GM10248 (cell line): Measurements from ENCODE around the gene CCL19.

ENCODE experiments used
- CTCF ChIA-PET: fragments of 300-600 bp; sonication (Branson Sonifier 250); formaldehyde crosslinking; extraction: SDS; loops from one replicate; lab custom pipeline; 2021; ENCODE audit warnings: antibody characterized with exemption; lab: Yijun Ruan, JAX
- POLR2A ChIA-PET: fragments of 350-650 bp; sonication (Branson Sonifier 250); formaldehyde crosslinking; extraction: SDS; loops from one replicate; lab custom pipeline; 2020; ENCODE audit warnings: antibody characterized with exemption; lab: Yijun Ruan, JAX
- DNase-seq: peaks from one replicate; pipeline ENCODE4 v3.0.0; 2012; ENCODE audit errors: extremely low spot score
- TF ChIP-seq, protein P1 (sequence below): IDR thresholded peaks from 2 replicates; pipeline ENCODE4 v1.5.1; 2012; ENCODE audit warnings: mild to moderate bottlenecking, low read depth; ENCODE audit errors: extremely low read depth, missing control alignments, control extremely low read depth

CCL19 gene

GRCh38 chr9:34693560-34693959 is 2.5 kb upstream of the CCL19 start:
- POLR2A ChIA-PET, result no interaction called here
- no peak for DNase-seq
- CTCF ChIA-PET, result interaction anchor here (4.7 kb wide), 1 partner anchor 9 kb away, joined by 30 read pairs; no protein-coding TSS in a partner anchor
- TF ChIP-seq, protein P1, sequence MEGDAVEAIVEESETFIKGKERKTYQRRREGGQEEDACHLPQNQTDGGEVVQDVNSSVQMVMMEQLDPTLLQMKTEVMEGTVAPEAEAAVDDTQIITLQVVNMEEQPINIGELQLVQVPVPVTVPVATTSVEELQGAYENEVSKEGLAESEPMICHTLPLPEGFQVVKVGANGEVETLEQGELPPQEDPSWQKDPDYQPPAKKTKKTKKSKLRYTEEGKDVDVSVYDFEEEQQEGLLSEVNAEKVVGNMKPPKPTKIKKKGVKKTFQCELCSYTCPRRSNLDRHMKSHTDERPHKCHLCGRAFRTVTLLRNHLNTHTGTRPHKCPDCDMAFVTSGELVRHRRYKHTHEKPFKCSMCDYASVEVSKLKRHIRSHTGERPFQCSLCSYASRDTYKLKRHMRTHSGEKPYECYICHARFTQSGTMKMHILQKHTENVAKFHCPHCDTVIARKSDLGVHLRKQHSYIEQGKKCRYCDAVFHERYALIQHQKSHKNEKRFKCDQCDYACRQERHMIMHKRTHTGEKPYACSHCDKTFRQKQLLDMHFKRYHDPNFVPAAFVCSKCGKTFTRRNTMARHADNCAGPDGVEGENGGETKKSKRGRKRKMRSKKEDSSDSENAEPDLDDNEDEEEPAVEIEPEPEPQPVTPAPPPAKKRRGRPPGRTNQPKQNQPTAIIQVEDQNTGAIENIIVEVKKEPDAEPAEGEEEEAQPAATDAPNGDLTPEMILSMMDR, result no peak

DNA sequence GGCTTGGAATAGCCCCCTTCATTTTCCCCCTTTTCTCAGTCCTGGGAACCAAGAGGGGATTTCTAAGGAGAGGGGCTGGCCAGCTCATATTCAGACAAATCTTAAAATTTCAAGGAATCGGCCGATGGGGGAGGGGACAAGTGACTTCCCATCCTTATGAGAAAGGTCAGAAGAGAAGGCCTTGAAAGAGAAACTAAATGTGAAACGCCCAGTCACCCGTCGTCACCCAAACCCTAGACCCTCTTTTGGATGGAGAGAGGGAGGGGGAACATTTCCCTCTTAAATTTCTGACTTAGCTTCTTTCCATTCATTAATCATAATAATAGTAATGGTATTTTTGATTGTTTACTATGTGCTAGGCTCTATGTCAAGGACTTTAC is 850 bp upstream of the CCL19 start:
- TF ChIP-seq, protein P1, result no peak
- POLR2A ChIA-PET, result no interaction called here
- CTCF ChIA-PET, result interaction anchor here (1.2 to 4.7 kb wide), 3 partner anchors 9 to 16 kb away, joined by 4 to 30 read pairs (median 7); no protein-coding TSS in a partner anchor
- DNase-seq, result no peak

DNA sequence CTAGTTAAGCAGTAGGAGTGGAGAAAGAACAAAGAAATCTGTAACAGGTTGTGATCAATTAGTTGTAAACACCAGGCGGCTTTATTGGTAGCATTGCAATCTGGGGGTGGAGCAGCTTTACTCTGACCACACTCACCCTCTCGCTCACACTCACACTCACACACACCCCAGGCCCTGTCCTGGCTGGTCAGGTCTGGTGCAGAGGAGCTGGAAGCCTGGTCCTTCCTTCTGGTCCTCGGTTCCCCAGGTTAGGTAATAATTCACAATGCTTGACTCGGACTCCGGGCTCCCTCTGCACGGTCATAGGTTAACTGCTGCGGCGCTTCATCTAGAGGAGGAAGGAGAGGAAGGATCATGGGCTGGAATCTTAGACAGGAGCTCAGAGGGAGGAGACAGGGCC is 1.6 kb downstream of the CCL19 start:
- ChIA-PET CTCF (interaction anchor here (1.0 to 1.5 kb wide), 2 partner anchors 10 to 13 kb away, joined by 3 to 5 read pairs; no protein-coding TSS in a partner anchor), POLR2A (no interaction called here)
- TF ChIP-seq, protein P1, result no peak
- no peak for DNase-seq

GRCh38 chr9:34689116-34689470 is 2.0 kb downstream of the CCL19 start:
- POLR2A ChIA-PET, result no interaction called here
- CTCF ChIA-PET, result interaction anchor here (1.4 to 1.5 kb wide), 2 partner anchors 9 to 11 kb away, joined by 3 read pairs; no protein-coding TSS in a partner anchor
- TF ChIP-seq, protein P1, result no peak
- no peak for DNase-seq

DNA sequence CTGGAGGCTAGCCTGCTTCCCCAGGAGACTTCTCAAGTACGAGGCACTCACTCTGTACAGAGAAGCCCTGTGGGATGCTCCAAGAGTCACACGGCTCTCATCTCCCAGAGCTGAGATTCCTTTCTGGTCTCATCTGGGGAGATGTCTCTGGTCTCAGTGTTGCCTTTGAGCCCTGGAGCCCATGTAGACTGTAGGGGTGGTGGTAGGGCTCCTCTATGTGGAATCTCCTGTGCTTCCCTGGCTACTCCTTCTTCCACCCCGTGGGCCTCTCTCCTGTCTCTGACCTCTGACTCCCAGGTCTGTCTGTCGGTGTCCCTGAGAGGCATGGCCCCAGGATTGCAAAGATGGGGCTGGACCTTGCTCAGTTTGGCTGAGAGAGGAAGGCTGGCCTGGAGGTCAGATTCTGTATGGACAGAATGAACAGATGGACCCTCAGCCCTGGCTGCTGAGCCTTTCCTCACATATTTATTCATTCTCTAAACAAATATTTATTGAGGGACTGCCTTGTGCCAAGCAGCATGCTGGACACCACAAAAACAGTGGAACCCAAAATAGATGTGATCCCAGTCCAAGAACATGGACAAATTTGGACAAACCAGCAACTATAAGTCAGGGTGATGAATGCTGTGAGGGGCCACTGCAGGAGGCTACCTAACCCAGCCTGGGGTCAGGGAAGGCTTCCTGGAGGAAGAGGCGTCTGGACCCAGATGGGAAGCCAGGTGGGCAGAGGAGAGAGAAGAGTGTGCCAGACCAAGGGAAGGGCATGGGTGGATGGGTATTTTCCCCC is 2.6 kb downstream of the CCL19 start:
- CTCF ChIA-PET, result interaction anchor here (1.4 to 3.8 kb wide), 3 partner anchors 10 to 14 kb away, joined by 3 to 17 read pairs (median 3); no protein-coding TSS in a partner anchor
- DNase-seq, result no peak
- POLR2A ChIA-PET, result no interaction called here
- TF ChIP-seq, protein P1, result no peak

- no peak for DNase-seq
- ChIA-PET POLR2A (no interaction called here), CTCF (interaction anchor here (1.2 to 3.8 kb wide), 5 partner anchors 11 to 15 kb away, joined by 3 to 17 read pairs (median 8); no protein-coding TSS in a partner anchor)
- TF ChIP-seq, protein P1, result no peak
These were observed 3.6 kb downstream of the CCL19 start for GRCh38 chr9:34687276-34688030.
